ENCODE data around the gene RAP1GAP.

RAP1GAP gene

GRCh38 chr1:21669258-21670058, at the start of gene RAP1GAP:
RAP1GAP (minus strand) TSS chr1:21669357; CDS start chr1:21620032, 49,325 bp downstream.
- no peak for DNase-seq

GRCh38 chr1:21716169-21716568, 47.0 kb upstream of the RAP1GAP start:
- DNase-seq: no peak

GRCh38 chr1:21707891-21708290, 38.7 kb upstream of the RAP1GAP start:
- no peak for DNase-seq

GRCh38 chr1:21707086-21707840, 38.1 kb upstream of the RAP1GAP start:
- DNase-seq: no peak

- no peak for DNase-seq
These were observed 37.1 kb upstream of the RAP1GAP start for GRCh38 chr1:21706151-21706835.

GRCh38 chr1:21705303-21705980, 36.3 kb upstream of the RAP1GAP start:
- no peak for DNase-seq

- no peak for DNase-seq
These were observed 35.0 kb upstream of the RAP1GAP start for GRCh38 chr1:21704145-21704544.

GRCh38 chr1:21703318-21703963, 34.3 kb upstream of the RAP1GAP start:
- no peak for DNase-seq

- no peak for DNase-seq
These were observed 33.6 kb upstream of the RAP1GAP start for GRCh38 chr1:21702780-21703179.

- no peak for DNase-seq
These were observed 32.2 kb upstream of the RAP1GAP start for GRCh38 chr1:21701401-21701800.

GRCh38 chr1:21700094-21700493, 30.9 kb upstream of the RAP1GAP start:
- DNase-seq: no peak

GRCh38 chr1:21696931-21697330, 27.8 kb upstream of the RAP1GAP start:
- DNase-seq: no peak

- DNase-seq: no peak
These were observed 24.6 kb upstream of the RAP1GAP start for GRCh38 chr1:21693732-21694131.

- DNase-seq: no peak
These were observed 22.6 kb upstream of the RAP1GAP start for GRCh38 chr1:21691739-21692138.

- no peak for DNase-seq
These were observed 20.7 kb upstream of the RAP1GAP start for GRCh38 chr1:21689661-21690372.

- no peak for DNase-seq
These were observed 17.9 kb upstream of the RAP1GAP start for GRCh38 chr1:21687081-21687529.

- DNase-seq: no peak
These were observed 17.0 kb upstream of the RAP1GAP start for GRCh38 chr1:21685946-21686678.

GRCh38 chr1:21681426-21681825, 12.3 kb upstream of the RAP1GAP start:
- no peak for DNase-seq

GRCh38 chr1:21680918-21681317, 11.8 kb upstream of the RAP1GAP start:
- no peak for DNase-seq

GRCh38 chr1:21680381-21680780, 11.2 kb upstream of the RAP1GAP start:
- DNase-seq: no peak

GRCh38 chr1:21677168-21677567, 8.0 kb upstream of the RAP1GAP start:
- no peak for DNase-seq
